Measurements from ENCODE around the gene TSPYL2. TPM values are rescaled to one million over a fixed set of nuclear protein-coding genes. Genes with fewer than 3 reads are reported as not detected.
A peak's percentile ranks its signal among the peaks of the same experiment; 100 is the strongest.

TSPYL2 gene
- polyA plus RNA-seq, 1 donor, result 14.4 TPM

- DNase-seq, result peak; percentile 34
These were observed 1.3 kb upstream of the TSPYL2 start for GRCh38 chrX:53080628-53081580.

- no peak for DNase-seq
These were observed 828 bp downstream of the TSPYL2 start for GRCh38 chrX:53082773-53083616.

GRCh38 chrX:53084043-53084570 lies 1.9 kb downstream of the TSPYL2 start:
- no peak for DNase-seq

GRCh38 chrX:53084863-53085262 lies 2.7 kb downstream of the TSPYL2 start:
- DNase-seq, result no peak

GRCh38 chrX:53085661-53086229 lies 3.6 kb downstream of the TSPYL2 start:
- no peak for DNase-seq

GRCh38 chrX:53086464-53086863 lies 4.3 kb downstream of the TSPYL2 start:
- no peak for DNase-seq

GRCh38 chrX:53087388-53087831 lies 5.2 kb downstream of the TSPYL2 start:
- DNase-seq, result no peak

- peak; percentile 82 for DNase-seq
These were observed 6.2 kb downstream of the TSPYL2 start for GRCh38 chrX:53088136-53088974.

GRCh38 chrX:53089224-53089842 lies 7.2 kb downstream of the TSPYL2 start:
- DNase-seq, result peak; percentile 42

GRCh38 chrX:53089925-53090324 lies 7.8 kb downstream of the TSPYL2 start:
- no peak for DNase-seq

GRCh38 chrX:53091354-53091753 lies 9.2 kb downstream of the TSPYL2 start:
- DNase-seq, result no peak

GRCh38 chrX:53093177-53093655 lies 11.0 kb downstream of the TSPYL2 start:
- DNase-seq, result peak; percentile 73

GRCh38 chrX:53093748-53094581 lies 11.8 kb downstream of the TSPYL2 start, which contains the start of gene KANTR:
TSS of gene KANTR (plus strand) at chrX:53094142. CDS start at chrX:53124273, 30,131 bp downstream.
- peak; percentile 90 for DNase-seq

GRCh38 chrX:53094582-53094905 lies 12.4 kb downstream of the TSPYL2 start:
- no peak for DNase-seq

- no peak for DNase-seq
These were observed 13.6 kb downstream of the TSPYL2 start for GRCh38 chrX:53095796-53096195.

GRCh38 chrX:53114864-53115549 lies 32.8 kb downstream of the TSPYL2 start:
- no peak for DNase-seq

- no peak for DNase-seq
These were observed 33.3 kb downstream of the TSPYL2 start for GRCh38 chrX:53115550-53115874.

GRCh38 chrX:53116101-53116500 lies 33.9 kb downstream of the TSPYL2 start:
- DNase-seq, result peak; percentile 53

- no peak for DNase-seq
These were observed 39.8 kb downstream of the TSPYL2 start for GRCh38 chrX:53122013-53122412.

- no peak for DNase-seq
These were observed 43.3 kb downstream of the TSPYL2 start for GRCh38 chrX:53125506-53125905.
